ENCODE measurements around the gene SHOC2.
"Not testable (repeated sequence)": the region's sequence is repeated elsewhere in the genome, so short reads cannot be mapped to it uniquely, and the experiment has no call there.

SHOC2 gene

DNA sequence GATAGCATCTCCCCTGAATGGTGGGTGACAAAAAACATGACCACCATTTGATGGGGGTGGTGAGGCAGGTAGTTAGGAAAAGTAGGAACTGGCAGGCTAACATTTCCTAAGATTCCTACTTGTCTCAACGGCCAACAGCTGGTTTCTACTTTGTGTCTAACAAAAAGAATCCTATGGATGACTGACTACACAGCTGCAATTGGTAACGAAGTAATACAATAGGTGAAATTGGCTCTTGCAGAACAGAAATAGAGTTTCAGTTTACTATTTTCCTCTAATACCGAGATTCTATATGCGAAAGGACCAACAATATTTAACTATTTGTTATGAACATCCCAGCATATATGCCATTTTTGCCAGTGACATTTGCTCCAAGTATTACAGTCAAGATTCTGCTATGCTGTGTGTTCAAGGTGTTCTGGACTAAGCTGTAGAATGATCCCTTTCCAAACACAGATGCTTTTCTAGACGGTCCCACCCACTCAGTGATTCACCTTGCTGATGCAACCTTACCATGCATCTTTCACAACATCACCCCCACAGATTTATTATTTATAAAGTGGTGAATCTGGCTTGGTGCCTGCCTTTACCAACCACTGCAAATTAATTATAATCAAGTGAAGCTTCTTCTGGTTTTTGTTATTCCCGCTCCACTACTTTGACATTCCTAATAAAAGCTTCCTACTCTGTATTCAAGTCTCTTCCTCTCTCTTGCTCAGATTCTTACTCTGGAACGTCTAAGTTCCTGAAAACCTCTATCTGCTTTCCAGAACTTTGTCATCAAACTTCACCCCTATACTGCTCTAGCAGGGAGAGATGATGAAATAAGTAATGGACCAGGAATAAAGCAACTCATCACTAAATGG is 17.2 kb upstream of the SHOC2 start:
- DNase-seq (ENCODE audit: low read depth in 3 of 3): peak in 2 of 3 experiments; percentile 17 to 24

DNA sequence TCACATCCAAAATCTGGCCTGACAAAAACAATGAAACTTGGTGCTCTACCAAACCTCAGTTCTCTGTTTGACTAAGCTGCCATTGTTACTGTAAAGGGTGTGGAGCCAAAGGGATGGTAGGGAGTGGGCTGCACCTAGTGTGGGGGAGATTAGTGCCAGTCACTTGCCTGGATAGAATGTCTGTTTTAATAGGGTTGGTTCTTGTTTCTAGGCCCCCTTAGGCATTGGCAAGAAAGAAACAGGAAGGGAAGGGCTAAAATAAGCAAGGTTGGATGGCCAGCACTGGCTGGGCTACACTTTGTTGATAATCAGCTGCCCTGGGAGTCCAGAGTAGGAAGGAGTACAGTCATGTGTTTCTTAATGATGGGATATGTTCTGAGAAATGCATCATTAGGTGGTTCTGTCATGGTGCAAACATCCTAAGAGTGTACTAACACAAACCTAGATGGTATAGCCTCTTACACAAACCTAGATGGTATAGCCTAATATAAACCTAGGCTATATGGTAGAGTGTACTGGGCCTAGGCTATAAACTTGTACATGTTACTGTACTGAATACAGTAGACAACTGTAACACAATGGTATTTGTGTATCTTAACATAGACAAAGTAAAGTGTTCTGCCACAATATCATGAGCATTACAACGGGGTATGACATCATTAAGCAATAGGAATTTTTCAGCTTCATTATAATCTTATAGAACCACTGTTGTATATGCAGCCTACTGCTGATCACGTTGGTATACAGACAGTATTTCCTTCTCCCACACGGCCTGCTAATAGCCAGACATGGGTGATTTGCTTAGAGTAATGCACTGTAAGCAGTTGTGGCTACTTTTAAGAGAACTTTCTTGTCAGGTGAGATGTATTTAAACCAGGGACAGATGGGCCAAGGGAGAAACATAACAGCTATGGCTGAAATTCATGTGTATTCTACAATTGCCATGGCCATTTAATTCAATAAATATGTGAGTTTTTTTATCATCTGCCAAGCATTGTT is 15.8 kb upstream of the SHOC2 start:
- DNase-seq (ENCODE audit: low read depth in 3 of 3): no peak

DNA sequence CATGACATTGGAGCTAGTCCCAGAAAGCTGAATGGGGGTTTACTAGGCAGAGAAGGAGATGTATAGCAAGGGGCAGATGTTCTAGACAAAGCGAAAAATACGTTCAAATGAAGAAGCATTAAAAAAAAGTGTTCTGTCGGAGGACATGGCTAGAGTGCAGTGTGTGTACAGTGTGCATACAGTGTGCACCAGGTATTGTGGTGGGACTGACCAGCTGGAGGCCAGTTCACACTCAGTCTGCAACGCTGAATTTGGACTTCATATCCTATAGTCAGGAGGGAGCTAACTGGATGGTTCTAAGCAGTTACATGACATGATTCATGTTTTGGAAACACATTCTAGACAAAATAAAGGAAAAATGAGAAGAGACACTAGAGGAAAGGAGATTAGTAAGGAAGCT is 9.3 kb upstream of the SHOC2 start:
- no peak for DNase-seq (ENCODE audit: low read depth in 3 of 3)

- no peak for DNase-seq (ENCODE audit: low read depth in 3 of 3)
Observed at GRCh38 chr10:110912374-110912773, 7.0 kb upstream of the SHOC2 start.

- no peak for DNase-seq (ENCODE audit: low read depth in 3 of 3)
Observed at GRCh38 chr10:110914431-110914830, 5.0 kb upstream of the SHOC2 start.

- no peak for DNase-seq (ENCODE audit: low read depth in 3 of 3)
Observed at GRCh38 chr10:110915035-110915434, 4.4 kb upstream of the SHOC2 start.

DNA sequence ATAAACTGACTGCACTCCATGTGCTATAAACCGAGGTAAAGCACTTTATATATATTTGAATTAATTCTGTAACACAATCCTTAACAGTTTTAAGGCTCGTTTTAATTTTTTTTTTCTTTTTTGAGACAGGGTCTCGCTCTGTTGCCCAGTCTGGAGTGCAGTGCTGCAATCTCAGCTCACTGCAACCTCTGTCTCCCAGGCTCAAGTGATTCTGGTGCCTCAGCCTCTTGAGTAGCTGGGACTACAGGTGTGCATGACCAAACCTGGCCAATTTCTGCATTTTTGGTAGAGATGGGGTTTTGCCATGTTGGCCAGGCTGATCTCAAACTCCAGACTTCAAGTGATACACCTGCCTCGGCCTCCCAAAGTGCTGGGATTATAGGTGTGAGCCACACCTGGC is 3.8 kb upstream of the SHOC2 start:
- not testable (repeated sequence) for DNase-seq (ENCODE audit: low read depth in 3 of 3)

DNA sequence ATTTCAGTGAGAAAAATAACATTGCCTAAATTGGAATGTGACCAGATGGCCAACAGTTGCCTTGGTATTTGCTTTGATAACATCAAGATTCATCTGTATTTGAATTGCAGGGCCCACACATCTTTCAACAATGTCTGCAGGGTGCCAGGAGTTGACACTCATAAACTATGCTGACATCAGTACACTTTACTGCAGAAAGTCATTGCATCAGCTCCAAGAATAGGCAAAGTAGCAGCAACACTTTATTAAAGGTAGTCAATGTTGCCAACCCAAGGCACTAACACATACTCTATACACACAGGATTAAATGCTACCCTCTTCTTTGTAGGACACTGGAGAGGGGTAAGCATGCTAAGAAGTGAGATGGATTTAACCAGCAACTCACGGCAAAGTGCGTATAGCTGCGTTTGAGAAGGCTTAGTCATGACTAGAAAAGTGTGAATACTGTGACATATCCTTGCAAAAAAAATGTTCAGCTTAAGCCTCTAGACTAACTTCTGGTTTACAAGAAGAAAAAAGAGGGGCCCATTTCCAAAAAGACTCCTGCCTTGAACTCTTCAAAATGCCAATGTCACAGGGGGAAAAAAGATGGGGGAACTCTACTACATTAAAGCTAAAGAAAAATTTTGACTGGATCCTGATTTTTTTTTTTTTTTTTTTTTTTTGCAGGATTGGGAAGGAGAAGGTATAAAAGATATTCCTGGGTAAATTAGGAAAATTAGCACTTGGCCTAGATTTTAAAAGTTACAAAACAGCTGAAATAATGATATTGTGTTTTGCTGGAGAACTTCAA is 2.7 kb upstream of the SHOC2 start:
- no peak for DNase-seq (ENCODE audit: low read depth in 3 of 3)

- DNase-seq (ENCODE audit: low read depth in 3 of 3): peak; percentile 62 to 75 (median 63)
Observed at GRCh38 chr10:110918269-110918642, 1.1 kb upstream of the SHOC2 start.

DNA sequence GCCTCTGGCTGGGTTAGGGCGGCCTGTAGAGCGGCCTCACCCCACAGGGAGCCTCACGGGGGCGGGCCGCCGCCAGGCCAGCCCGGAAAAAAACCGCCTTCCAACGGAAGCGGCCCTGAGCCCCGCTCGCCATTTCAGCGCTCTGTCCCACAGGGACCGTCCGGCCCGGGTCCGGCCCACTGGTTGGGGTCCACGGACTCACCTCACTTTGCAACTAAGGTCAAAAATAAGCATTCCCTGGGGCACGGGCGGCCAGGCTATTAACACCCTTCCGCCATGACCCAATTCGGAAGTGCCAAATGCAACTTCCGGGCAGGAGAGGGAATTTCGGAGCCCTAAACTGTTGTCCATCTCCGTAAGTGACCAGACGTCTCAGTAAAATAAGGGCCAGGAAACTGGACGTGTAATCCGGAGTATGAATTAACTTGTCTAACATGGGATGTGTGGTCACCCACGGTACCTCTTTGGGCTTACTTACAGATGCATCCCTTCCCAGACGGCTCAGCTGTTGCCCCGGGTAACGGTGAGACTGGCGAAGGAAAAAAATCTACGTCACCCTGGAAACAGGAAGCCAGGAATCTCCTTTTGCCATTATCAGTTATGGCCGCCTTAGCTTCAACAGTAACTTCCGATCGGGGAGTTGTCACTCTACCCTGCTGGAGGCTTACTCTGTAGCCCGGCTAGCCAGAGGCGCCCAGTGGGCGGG is 608 bp upstream of the SHOC2 start, which contains the start of gene BBIP1:
BBIP1 (minus strand) TSS at position 538 of the 706 bp plus-strand sequence. CDS start 1,023 bp downstream, outside the sequence.
- DNase-seq (ENCODE audit: low read depth in 3 of 3): no peak

DNA sequence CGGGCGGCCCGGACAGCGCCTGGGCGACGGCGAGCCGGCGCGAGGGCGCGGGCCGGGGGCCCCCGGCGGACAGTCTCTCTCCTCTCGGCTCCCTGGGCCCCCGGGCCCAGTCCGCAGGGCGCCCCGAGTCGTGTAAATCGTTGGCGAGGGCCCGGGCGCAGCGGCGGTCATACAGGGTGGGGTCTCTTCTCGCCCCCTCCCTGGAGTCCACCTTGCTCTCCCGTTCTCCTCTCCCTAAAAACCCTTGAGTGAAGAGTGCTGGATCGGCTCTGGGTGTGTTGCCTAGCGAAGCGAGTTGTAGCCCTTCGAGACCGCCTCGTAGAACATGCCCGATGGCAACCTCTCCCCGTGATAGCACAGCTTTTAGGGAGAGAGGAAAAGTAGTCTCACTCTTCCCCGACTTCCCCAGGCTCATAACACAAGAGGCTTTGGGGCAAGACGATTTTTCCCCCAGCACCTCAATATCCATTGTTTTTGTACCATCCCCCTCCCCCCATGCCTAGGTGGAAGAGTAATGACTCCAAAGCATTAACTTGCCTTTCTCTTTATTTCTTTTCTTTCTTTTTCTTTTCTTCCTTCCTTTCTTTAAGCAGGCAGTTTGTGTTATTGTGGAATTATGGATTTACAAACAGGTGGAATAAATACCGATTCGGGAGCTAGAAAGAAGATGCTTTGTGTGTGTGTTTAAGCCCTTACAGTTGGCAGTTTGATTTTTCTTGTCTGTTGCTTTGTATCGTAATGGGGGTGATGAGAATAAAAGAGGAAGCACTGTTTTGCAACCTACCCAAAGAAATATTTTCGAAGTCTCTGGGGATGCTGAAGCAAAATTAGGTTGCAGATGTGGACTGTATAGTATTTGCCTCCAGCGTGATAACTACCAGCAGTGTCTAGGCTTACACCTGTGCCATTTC is 822 bp downstream of the SHOC2 start:
- DNase-seq (ENCODE audit: low read depth in 3 of 3): peak in 2 of 3 experiments; percentile 4 to 8

DNA sequence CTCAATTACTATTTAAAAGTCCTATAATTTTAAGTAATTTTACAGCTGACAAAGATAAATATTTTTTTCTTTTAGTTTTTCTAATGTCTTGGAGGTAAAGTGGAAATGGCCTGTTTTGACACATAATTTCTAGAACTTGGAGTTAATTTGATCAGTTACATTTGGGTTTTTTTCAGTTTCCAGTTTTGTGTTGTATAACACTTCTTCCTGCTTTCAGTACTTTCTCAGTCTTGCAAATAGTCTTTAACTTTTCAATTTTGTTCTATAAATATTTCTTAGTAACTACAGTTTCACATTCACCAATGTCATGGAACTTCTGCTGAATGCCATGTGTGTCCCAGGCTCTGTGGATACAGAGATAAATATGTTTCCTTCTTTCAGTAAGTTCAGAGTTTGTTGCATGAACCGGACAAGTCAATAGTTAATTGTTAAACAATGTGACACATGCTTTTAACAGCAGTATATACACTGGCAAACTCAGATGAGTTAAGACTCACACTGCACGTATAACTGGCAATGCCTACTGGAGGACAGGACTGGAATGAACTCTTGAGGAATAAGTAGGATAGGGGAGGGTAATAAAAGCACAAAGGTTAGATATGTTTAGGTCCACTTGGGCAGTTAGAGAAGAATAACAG is 4.6 kb downstream of the SHOC2 start:
- DNase-seq (ENCODE audit: low read depth in 3 of 3): no peak

DNA sequence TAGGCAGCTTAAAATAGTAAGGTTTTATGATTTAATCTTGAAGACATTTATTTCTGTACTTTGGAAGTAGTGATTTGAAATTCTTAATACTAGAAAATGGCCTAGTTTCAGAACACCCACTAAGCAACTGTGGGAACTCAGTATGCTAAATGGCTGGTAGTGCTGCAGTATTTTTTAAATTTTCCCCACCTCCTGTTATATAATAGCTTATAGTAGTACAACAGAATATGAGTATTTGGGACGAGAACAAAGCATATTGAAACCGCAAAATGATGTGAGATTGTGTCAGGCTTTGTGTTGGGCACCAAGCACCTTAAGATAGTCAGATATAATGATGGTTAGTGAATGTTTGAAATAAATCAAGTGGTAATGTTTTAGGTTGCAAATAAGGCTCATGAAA is 8.1 kb downstream of the SHOC2 start:
- no peak for DNase-seq (ENCODE audit: low read depth in 3 of 3)

DNA sequence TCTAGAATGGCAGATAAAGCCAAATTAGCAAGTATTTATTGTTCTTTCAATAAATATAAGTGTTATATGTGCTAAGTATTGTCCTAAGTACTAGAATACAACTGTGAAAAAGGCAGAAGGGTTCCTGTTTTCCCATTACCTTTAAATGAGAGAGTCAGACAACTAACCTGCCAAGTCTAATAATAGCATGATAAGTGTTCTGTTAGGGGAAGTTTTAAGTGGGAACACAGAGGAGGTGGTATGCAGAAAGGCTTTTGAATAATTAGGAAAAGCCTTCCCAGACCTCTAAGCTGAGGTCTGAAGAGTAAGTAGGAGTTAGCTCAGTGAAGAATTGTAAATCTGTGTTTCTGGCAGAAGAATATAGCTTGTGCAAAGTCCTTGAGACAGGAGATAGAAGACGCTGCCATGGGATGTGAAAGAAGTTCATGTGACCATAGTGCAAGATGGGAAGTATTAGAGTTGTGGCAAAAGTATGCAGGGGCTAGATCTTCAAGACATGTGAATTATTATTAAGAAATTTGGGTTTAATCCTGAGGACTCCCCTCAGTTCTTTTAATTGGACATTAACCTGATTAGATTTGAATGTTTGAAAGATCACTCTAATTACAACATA is 12.5 kb downstream of the SHOC2 start:
- DNase-seq (ENCODE audit: low read depth in 3 of 3): no peak

DNA sequence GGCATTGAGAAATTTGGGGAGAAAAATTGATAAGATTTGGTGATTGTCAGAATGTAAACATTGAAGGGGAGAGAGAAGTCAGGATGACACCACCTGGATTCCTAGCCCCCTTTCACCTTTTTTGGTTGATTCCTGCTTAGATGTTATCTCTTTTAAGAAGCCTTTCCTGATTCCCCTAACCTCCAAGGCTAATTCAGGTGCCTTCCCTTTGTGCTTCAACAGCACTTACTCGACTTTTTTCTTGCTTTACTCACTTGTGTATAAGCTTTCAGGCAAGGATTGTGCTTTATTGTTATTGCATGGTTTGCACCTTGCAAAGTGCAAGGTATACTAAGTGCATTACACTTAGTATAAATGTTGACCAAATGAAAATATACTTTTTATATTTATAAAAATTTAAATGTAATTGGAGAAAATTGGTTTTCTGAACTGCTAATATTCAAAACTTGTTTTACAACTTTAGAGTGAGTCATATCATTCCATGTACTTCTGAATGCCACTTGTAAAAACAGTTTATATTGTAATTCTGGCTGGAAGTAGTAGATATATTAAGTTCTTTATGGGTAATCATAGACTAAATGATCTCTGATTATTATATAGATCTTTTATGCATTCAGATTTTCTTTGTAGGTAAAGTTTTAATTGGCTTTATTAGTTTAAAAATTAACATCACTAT is 13.2 kb downstream of the SHOC2 start:
- no peak for DNase-seq (ENCODE audit: low read depth in 3 of 3)

GRCh38 chr10:110936757-110937156 is 17.4 kb downstream of the SHOC2 start:
- no peak for DNase-seq (ENCODE audit: low read depth in 3 of 3)

- DNase-seq (ENCODE audit: low read depth in 3 of 3): no peak
Observed at GRCh38 chr10:110939419-110939818, 20.0 kb downstream of the SHOC2 start.

- no peak for DNase-seq (ENCODE audit: low read depth in 3 of 3)
Observed at GRCh38 chr10:110944792-110945396, 25.5 kb downstream of the SHOC2 start.

Measured in stimulated activated CD4-positive, alpha-beta T cell treated with anti-CD3 and anti-CD28 coated beads, TNF-alpha, amount 100 ng/mL, for 4 hours (primary cell).